Endodermal cell (in vitro differentiated cells): ENCODE data around the gene ARL17B. TPM values are rescaled to one million over a fixed set of nuclear protein-coding genes. Genes with fewer than 3 reads are reported as not detected.
"Not testable (repeated sequence)": the region's sequence is repeated elsewhere in the genome, so short reads cannot be mapped to it uniquely, and the experiment has no call there.

Experiments
- DNase-seq: peaks from one replicate; pipeline ENCODE4 v3.0.0-alpha.2; 2017
- H3K27ac ChIP-seq: 2 replicates; pipeline ENCODE4 v1.5.1; 2013; ENCODE audit warnings: mild to moderate bottlenecking, low read depth, low read length, moderate library complexity
- H3K27me3 ChIP-seq: 2 replicates; pipeline ENCODE4 v1.6.1; 2013; ENCODE audit warnings: mild to moderate bottlenecking, low read length, moderate library complexity; ENCODE audit not compliant: insufficient read depth, control insufficient read depth, poor library complexity, severe bottlenecking
- H3K36me3 ChIP-seq: 2 replicates; pipeline ENCODE4 v1.7.0; 2013; ENCODE audit warnings: mild to moderate bottlenecking, low read length, moderate library complexity; ENCODE audit not compliant: control insufficient read depth, insufficient read depth
- H3K4me1 ChIP-seq: one replicate; pipeline ENCODE4 v1.7.0; 2013; ENCODE audit warnings: low read length; ENCODE audit not compliant: control insufficient read depth, insufficient read depth
- H3K4me3 ChIP-seq: 2 replicates; pipeline ENCODE4 v1.5.1; 2013; ENCODE audit warnings: mild to moderate bottlenecking, low read length, moderate library complexity
- H3K9ac ChIP-seq: 2 replicates; pipeline ENCODE4 v1.6.1; 2013; ENCODE audit warnings: mild to moderate bottlenecking, low read length, moderate library complexity; ENCODE audit not compliant: poor library complexity, severe bottlenecking; ENCODE audit errors: extremely low read depth
- H3K9me3 ChIP-seq: 2 replicates; pipeline ENCODE4 v1.6.1; 2013; ENCODE audit warnings: mild to moderate bottlenecking, low read length, moderate library complexity; ENCODE audit not compliant: control insufficient read depth
- H3K27ac Mint-ChIP-seq: 2 replicates; pipeline ENCODE4 v1.8.0; 2020; ENCODE audit warnings: mixed read lengths
- H3K27me3 Mint-ChIP-seq: 2 replicates; pipeline ENCODE4 v1.8.0; 2021; ENCODE audit warnings: mild to moderate bottlenecking, mixed read lengths; ENCODE audit not compliant: insufficient read depth
- H3K36me3 Mint-ChIP-seq: 2 replicates; pipeline ENCODE4 v1.8.0; 2020; ENCODE audit warnings: low read depth, mixed read lengths
- H3K4me1 Mint-ChIP-seq: 2 replicates; pipeline ENCODE4 v1.8.0; 2020; ENCODE audit warnings: mixed read lengths
- H3K4me3 Mint-ChIP-seq: 2 replicates; pipeline ENCODE4 v1.8.0; 2020; ENCODE audit warnings: mild to moderate bottlenecking, moderate library complexity, mixed read lengths
- H3K9me3 Mint-ChIP-seq: 2 replicates; pipeline ENCODE4 v1.8.0; 2020; ENCODE audit warnings: mild to moderate bottlenecking, mixed read lengths
- WGBS, 2 experiments: methylation state at CpG; one replicate each; pipeline versions ENCODE4 v1.1.5 to v1.1.7; 2013; ENCODE audit warnings: missing lambda C conversion rate in 2 of 2, mixed read lengths in 1 of 2; ENCODE audit not compliant: insufficient coverage in 1 of 2, insufficient read length in 1 of 2; 5-methylcytosine and 5-hydroxymethylcytosine counted together
- long read RNA-seq, 4 experiments: library from polyadenylated mRNA in 2 of 4; library from RNA in 1 of 4; library from capped mRNA in 1 of 4; stranded (forward) in 3 of 4; unstranded in 1 of 4; transcript quantifications; one replicate each; pipeline ENCODE4 v2.0.0, GENCODE V29; 2020 to 2021; ENCODE audit warnings: inconsistent platforms in 1 of 4
- polyA plus RNA-seq, 2 experiments: library from polyadenylated mRNA; stranded (reverse); fragments of 50-300 nt; gene quantifications; one replicate each; pipeline ENCODE4 v1.2.3, GENCODE V29; 2013
- total RNA-seq, 2 donors: library from RNA; stranded (reverse); fragmentation: NEBNext Ultra II Directional in 1 of 2; extraction: Animal tissue kit (Norgen Biotek cat#: 25700) in 1 of 2; gene quantifications; 2 replicates in 1 of 2; 3 replicates in 1 of 2; pipeline ENCODE4 v1.2.1, GENCODE V29; 2021

The ARL17B gene
- 10 to 100 TPM; 12.3 to 13.7 TPM for total RNA-seq
- polyA plus RNA-seq (2013, experiment 1 of 2) = 5.0 TPM
- polyA plus RNA-seq (2013, experiment 2 of 2) = 3.6 TPM
- long read RNA-seq, experiment 1 = 0 reads
- long read RNA-seq, experiment 2, partial matches to known transcripts = 0 of 18 reads
- long read RNA-seq, experiment 2, other reads (novel, unspliced or antisense) = 18 of 18 reads
- long read RNA-seq, experiment 3, partial matches to known transcripts = 0 of 10 reads
- long read RNA-seq, experiment 3, other reads (novel, unspliced or antisense) = 7 of 10 reads
- long read RNA-seq, experiment 4, partial matches to known transcripts = 0 of 3 reads
- long read RNA-seq, experiment 4, other reads (novel, unspliced or antisense) = 3 of 3 reads

DNA sequence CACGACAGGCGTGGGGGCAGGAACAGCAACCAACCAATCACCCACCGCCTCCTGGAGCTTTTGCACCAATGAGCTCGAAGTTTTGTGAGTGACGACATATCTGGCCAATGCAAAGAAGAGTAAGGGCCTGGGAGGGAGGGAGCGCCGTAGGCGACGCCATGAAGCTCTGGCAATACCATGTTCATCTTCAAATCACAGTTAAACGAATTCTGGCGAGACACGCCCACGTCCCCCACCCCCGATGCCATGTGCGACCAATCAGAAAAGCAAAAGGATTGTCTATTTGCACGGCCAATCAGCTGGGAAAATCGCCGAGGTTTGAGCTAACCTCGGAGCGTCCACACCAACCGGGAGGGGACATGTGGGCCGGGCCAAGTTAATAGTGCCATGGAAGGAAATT lies at the start of gene ARL17B:
ARL17B (minus strand) TSS at position 12 of the 400 bp plus-strand sequence. CDS start 3,369 bp downstream, outside the sequence.
- H3K36me3 Mint-ChIP-seq, H3K4me3 Mint-ChIP-seq, H3K27ac Mint-ChIP-seq, H3K4me1 ChIP-seq, H3K4me3 ChIP-seq, H3K27me3 Mint-ChIP-seq, H3K9me3 ChIP-seq, H3K9ac ChIP-seq, H3K36me3 ChIP-seq, H3K4me1 Mint-ChIP-seq, H3K27me3 ChIP-seq, H3K27ac ChIP-seq, H3K9me3 Mint-ChIP-seq, DNase-seq: not testable (repeated sequence)
- no CpG with 5 or more reads among the region's 22 CpGs for WGBS, 2 experiments

DNA sequence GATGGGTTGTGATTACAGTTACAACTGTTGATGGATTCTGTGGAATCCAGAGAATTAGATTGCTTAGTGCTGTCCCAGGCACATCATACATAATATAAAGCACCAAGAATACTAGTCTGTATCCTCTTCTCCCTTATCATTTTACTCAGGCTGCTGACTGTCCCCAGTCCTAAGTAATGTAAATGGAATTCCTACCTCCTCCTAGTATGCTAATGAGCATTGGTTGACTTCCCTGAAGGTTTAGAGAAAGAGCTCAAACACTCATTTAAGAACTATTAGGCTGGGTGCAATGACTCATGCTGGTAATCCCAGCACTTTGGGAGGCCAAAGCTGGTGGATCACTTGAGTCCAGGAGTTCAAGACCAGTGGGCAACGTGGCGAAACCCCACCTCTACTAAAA lies 48.3 kb upstream of the ARL17B start:
- H3K4me1 ChIP-seq, H3K9me3 ChIP-seq, H3K4me3 Mint-ChIP-seq, H3K36me3 Mint-ChIP-seq, H3K27ac Mint-ChIP-seq, H3K27me3 Mint-ChIP-seq, H3K27ac ChIP-seq, H3K27me3 ChIP-seq, H3K4me3 ChIP-seq, H3K9me3 Mint-ChIP-seq, DNase-seq, H3K36me3 ChIP-seq, H3K4me1 Mint-ChIP-seq, H3K9ac ChIP-seq: not testable (repeated sequence)
- WGBS, 2 experiments = no CpG with 5 or more reads among the region's 2 CpGs

DNA sequence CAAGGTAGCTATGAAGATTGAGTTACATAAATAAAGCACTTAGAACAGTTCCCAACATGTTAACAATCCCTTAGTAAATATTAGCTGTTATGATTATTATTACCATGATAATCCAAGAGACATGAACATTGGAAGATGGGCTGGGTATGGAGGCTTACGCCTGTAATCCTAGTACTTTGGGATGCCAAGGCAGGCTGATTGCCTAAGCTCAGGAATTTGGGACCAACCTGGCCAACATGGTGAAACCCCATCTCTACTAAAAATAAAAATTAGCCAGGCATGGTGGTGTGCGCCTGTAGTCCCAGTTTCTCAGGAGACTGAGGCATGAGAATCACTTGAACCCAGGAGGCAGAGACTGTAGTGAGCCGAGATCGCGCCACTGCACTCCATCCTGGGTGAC lies 45.6 kb upstream of the ARL17B start:
- H3K27me3 ChIP-seq, H3K4me3 ChIP-seq, H3K9me3 Mint-ChIP-seq, H3K27ac Mint-ChIP-seq, H3K9ac ChIP-seq, H3K4me3 Mint-ChIP-seq, H3K36me3 ChIP-seq, H3K27ac ChIP-seq, H3K27me3 Mint-ChIP-seq, H3K36me3 Mint-ChIP-seq, H3K9me3 ChIP-seq, H3K4me1 Mint-ChIP-seq, H3K4me1 ChIP-seq, DNase-seq: not testable (repeated sequence)
- no CpG with 5 or more reads among the region's 5 CpGs for WGBS, 2 experiments

DNA sequence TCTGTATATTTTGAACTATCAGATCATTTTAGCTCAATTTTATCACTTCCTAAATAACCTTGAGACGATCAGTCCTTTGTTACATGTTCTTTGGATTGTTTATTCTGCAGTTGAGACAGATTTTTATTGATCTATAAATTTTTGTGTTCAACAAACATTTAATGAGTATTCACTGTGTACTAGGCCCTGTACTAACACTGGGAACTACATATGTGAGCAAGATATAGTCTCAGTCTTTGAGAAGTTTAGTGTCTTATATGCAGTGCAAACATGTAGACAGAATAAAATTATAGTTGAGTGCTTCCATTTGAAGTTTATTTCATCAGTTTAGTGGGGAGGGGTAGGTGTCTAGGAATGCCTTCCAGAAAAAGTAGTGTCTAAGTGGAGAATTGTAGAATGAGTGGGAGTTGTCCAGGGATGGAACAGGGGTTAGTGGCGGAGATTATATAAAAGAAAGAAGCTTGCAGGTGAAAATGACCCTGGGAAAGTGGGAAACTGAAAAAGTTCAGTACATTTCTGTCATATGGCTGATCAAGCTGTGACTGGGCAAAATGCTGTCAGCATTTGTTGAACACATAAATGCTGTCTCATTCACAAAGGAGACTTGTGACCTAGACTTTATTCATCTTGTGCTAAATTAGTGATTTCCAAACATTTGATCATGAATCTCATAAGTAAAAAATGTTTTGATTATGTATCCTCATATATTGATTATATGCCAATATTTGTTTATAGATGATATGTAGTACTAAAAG lies 39.6 kb upstream of the ARL17B start:
- H3K36me3 ChIP-seq, H3K4me3 Mint-ChIP-seq, H3K4me1 Mint-ChIP-seq, H3K27me3 Mint-ChIP-seq, H3K27ac ChIP-seq, H3K4me3 ChIP-seq, H3K9ac ChIP-seq, H3K4me1 ChIP-seq, H3K36me3 Mint-ChIP-seq, H3K27ac Mint-ChIP-seq, DNase-seq, H3K9me3 ChIP-seq, H3K9me3 Mint-ChIP-seq, H3K27me3 ChIP-seq: not testable (repeated sequence)
- WGBS, 2 experiments = no CpG with 5 or more reads among the region's 2 CpGs

- H3K4me1 Mint-ChIP-seq, H3K27me3 ChIP-seq, H3K36me3 Mint-ChIP-seq, H3K27me3 Mint-ChIP-seq, H3K4me3 Mint-ChIP-seq, H3K27ac ChIP-seq, H3K4me3 ChIP-seq, H3K4me1 ChIP-seq, H3K27ac Mint-ChIP-seq, H3K9me3 ChIP-seq, DNase-seq, H3K9me3 Mint-ChIP-seq, H3K9ac ChIP-seq, H3K36me3 ChIP-seq: not testable (repeated sequence)
- WGBS, 2 experiments = no CpG with 5 or more reads among the region's 3 CpGs
Measured at GRCh38 chr17:46400543-46400942, 39.0 kb upstream of the ARL17B start.

DNA sequence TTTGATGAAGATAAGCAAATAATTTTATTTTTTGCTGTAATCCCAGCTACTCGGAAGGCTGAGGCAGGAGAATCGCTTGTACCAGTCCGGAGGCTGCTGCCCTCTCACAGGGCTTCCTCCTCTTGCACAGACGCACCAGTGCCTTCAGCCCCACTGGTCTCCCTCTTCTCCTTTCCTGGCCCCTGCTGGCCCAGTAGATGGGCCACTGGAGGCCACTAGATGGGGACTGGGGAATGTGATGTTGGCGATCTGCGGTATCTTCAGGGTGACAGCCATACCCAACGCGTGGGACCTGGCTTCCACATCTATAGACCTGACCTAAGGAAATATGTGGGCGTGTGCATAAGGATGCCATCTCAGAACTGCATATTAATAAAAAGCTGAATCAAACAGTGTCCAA lies 38.4 kb upstream of the ARL17B start:
- H3K27ac Mint-ChIP-seq, H3K4me3 Mint-ChIP-seq, H3K36me3 Mint-ChIP-seq, DNase-seq, H3K27me3 Mint-ChIP-seq, H3K9me3 Mint-ChIP-seq, H3K9me3 ChIP-seq, H3K4me1 ChIP-seq, H3K4me3 ChIP-seq, H3K36me3 ChIP-seq, H3K9ac ChIP-seq, H3K4me1 Mint-ChIP-seq, H3K27me3 ChIP-seq, H3K27ac ChIP-seq: not testable (repeated sequence)
- no CpG with 5 or more reads among the region's 9 CpGs for WGBS, 2 experiments

DNA sequence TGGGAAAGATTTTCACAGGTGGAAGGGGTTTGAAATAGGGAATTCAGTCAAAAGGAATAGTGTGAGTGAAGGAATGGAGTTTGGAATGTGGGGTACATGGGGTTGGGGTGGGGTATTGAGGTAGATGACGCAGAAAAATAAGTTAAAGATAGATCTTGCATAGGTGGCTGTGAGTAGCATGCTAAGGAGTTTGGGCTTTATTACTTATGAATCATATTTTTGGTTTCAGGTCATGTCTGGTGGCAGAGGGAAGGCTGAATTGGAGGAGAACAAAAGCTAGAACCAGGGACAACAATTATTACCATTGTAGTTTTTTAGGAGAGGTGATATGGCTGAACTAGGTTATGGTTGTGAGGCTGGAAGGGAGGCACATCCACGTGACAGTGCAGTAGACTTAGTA lies 34.7 kb upstream of the ARL17B start:
- H3K9me3 Mint-ChIP-seq = not testable (repeated sequence)

More for the DNA sequence above, 34.7 kb upstream of the ARL17B start:
- H3K4me1 ChIP-seq, H3K4me1 Mint-ChIP-seq, H3K9me3 ChIP-seq, H3K36me3 ChIP-seq, H3K4me3 Mint-ChIP-seq, DNase-seq, H3K27ac ChIP-seq, H3K27me3 ChIP-seq, H3K27ac Mint-ChIP-seq, H3K36me3 Mint-ChIP-seq, H3K9ac ChIP-seq, H3K4me3 ChIP-seq, H3K27me3 Mint-ChIP-seq: not testable (repeated sequence)
- no CpG with 5 or more reads among the region's 2 CpGs for WGBS, 2 experiments
